ENCODE results near the gene CLTB. TPM values are rescaled to one million over a fixed set of nuclear protein-coding genes. Genes with fewer than 3 reads are reported as not detected.

CLTB gene
- total and polyA plus RNA-seq, 2 of the 13 experiments (the other 11 are each of a cell fraction or from before 2014, with no cell fraction given): 23.3 to 33.8 TPM

GRCh38 chr5:176415952-176416924, at the start of gene CLTB (continued):
- no peak for TF ChIP-seq ZNF569 (CRISPR knock-in tag; IDR thresholded peaks at IDR 0.05; ENCODE audit: borderline replicate concordance)
- TF ChIP-seq JDP2 (CRISPR knock-in tag; IDR thresholded peaks at IDR 0.05; ENCODE audit: borderline replicate concordance): no peak
- no peak for TF ChIP-seq HOXA7 (CRISPR knock-in tag; IDR thresholded peaks at IDR 0.05)
- TF ChIP-seq ZFP36L1 (CRISPR knock-in tag; IDR thresholded peaks at IDR 0.05): no peak
- 0 out of 2 replicates have a peak, but pooled peaks have one; percentile 16 for TF ChIP-seq ZNF546 (CRISPR knock-in tag; conservative IDR thresholded peaks at IDR 0.05)
- TF ChIP-seq PRMT3 (CRISPR knock-in tag; IDR thresholded peaks at IDR 0.05; ENCODE audit: borderline replicate concordance, low read depth): peak; percentile 25; the same call in 1 of the 2 replicates
- no peak for TF ChIP-seq CREM (IDR thresholded peaks at IDR 0.05)
- no peak for TF ChIP-seq CREM (CRISPR knock-in tag; IDR thresholded peaks at IDR 0.05)
- TF ChIP-seq AHR (CRISPR knock-in tag; IDR thresholded peaks at IDR 0.05): no peak
- TF ChIP-seq MIXL1 (CRISPR knock-in tag; IDR thresholded peaks at IDR 0.05): peak; percentile 52; the same call in 1 of the 2 replicates
- TF ChIP-seq SKIL (CRISPR knock-in tag; IDR thresholded peaks at IDR 0.05; ENCODE audit: borderline replicate concordance): no peak
- TF ChIP-seq ZNF343 (CRISPR knock-in tag; IDR thresholded peaks at IDR 0.05): no peak
- TF ChIP-seq MLLT10 (CRISPR knock-in tag; IDR thresholded peaks at IDR 0.05): no peak
- peak; percentile 73 for TF ChIP-seq KAT8 (CRISPR knock-in tag; IDR thresholded peaks at IDR 0.05)
- no peak for TF ChIP-seq ZNF513 (CRISPR knock-in tag; conservative IDR thresholded peaks at IDR 0.05)
- TF ChIP-seq SETDB1 (CRISPR knock-in tag; IDR thresholded peaks at IDR 0.05; ENCODE audit: borderline replicate concordance): no peak
- TF ChIP-seq ZFP90 (CRISPR knock-in tag; IDR thresholded peaks at IDR 0.05; ENCODE audit: borderline replicate concordance): peak; percentile 73; the same call in 1 of the 2 replicates
- 0 out of 2 replicates have a peak, but pooled peaks have one; percentile 78 for TF ChIP-seq LBX2 (CRISPR knock-in tag; IDR thresholded peaks at IDR 0.05; ENCODE audit: borderline replicate concordance)
- TF ChIP-seq PRDM10 (CRISPR knock-in tag; IDR thresholded peaks at IDR 0.05; ENCODE audit: low read depth): no peak
- 0 out of 2 replicates have a peak, but pooled peaks have one; percentile 51 for TF ChIP-seq RELA (CRISPR knock-in tag; IDR thresholded peaks at IDR 0.05)
- TF ChIP-seq ZFP36 (IDR thresholded peaks at IDR 0.05; ENCODE audit: borderline replicate concordance, low read depth, low read length, partially characterized antibody): no peak
- TF ChIP-seq RAD21 (CRISPR knock-in tag; IDR thresholded peaks at IDR 0.05): peak; percentile 100

Measured in HepG2 (cell line).